NCI-H2171 treated with DMSO at 0.1 percent for 48 hours (cell line): Measurements from ENCODE around the gene PBXIP1.
"Not testable (repeated sequence)": the region's sequence is repeated elsewhere in the genome, so short reads cannot be mapped to it uniquely, and the experiment has no call there.

Source experiments
- DNase-seq: peaks from one replicate; lab custom pipeline; 2025; lab: John Stamatoyannopoulos, UW

The PBXIP1 gene

GRCh38 chr1:154936555-154937084, 19.3 kb downstream of the PBXIP1 start, which contains the start of gene PMVK:
TSS of gene PMVK (minus strand) at chr1:154936719. CDS start at chr1:154936685, 34 bp downstream.
- DNase-seq = peak; percentile 93

- no peak for DNase-seq
Observed at GRCh38 chr1:154935749-154936554, 19.9 kb downstream of the PBXIP1 start.

GRCh38 chr1:154934358-154934948, 21.4 kb downstream of the PBXIP1 start:
- no peak for DNase-seq

- DNase-seq = no peak
Observed at GRCh38 chr1:154931940-154932487, 23.9 kb downstream of the PBXIP1 start.

- no peak for DNase-seq
Observed at GRCh38 chr1:154926201-154926600, 29.7 kb downstream of the PBXIP1 start.

- DNase-seq = no peak
Observed at GRCh38 chr1:154925335-154926170, 30.3 kb downstream of the PBXIP1 start.

- DNase-seq = no peak
Observed at GRCh38 chr1:154923695-154924094, 32.2 kb downstream of the PBXIP1 start.

GRCh38 chr1:154913273-154913672, 42.6 kb downstream of the PBXIP1 start:
- no peak for DNase-seq

GRCh38 chr1:154912755-154913154, 43.1 kb downstream of the PBXIP1 start:
- DNase-seq = no peak

GRCh38 chr1:154911691-154912550, 44.0 kb downstream of the PBXIP1 start:
- no peak for DNase-seq

- DNase-seq = no peak
Observed at GRCh38 chr1:154910851-154911250, 45.0 kb downstream of the PBXIP1 start.

GRCh38 chr1:154908937-154909336, 47.0 kb downstream of the PBXIP1 start:
- DNase-seq = no peak

GRCh38 chr1:154908129-154908528, 47.8 kb downstream of the PBXIP1 start:
- not testable (repeated sequence) for DNase-seq

- no peak for DNase-seq
Observed at GRCh38 chr1:154906621-154907081, 49.2 kb downstream of the PBXIP1 start.

GRCh38 chr1:154902938-154903566, 52.8 kb downstream of the PBXIP1 start:
- no peak for DNase-seq

GRCh38 chr1:154901591-154901990, 54.3 kb downstream of the PBXIP1 start:
- DNase-seq = no peak

- no peak for DNase-seq
Observed at GRCh38 chr1:154899041-154899440, 56.9 kb downstream of the PBXIP1 start.

GRCh38 chr1:154896771-154897286, 59.1 kb downstream of the PBXIP1 start:
- no peak for DNase-seq

GRCh38 chr1:154895798-154896197, 60.1 kb downstream of the PBXIP1 start:
- no peak for DNase-seq
